Measurements from ENCODE around the gene ATP2B2. TPM values are rescaled to one million over a fixed set of nuclear protein-coding genes. Genes with fewer than 3 reads are reported as not detected.

The ATP2B2 gene
- total and polyA plus RNA-seq, 2 of the 8 experiments (the other 6 are each of a cell fraction or from before 2014, with no cell fraction given): 0.14 to 1.2 TPM

- TF ChIP-seq EP300 (IDR thresholded peaks at IDR 0.05; ENCODE audit: borderline replicate concordance in 1 of 2, low read depth in 2 of 2, low read length in 2 of 2) (no peak), RNF2 (IDR thresholded peaks at IDR 0.05; ENCODE audit: borderline replicate concordance, low read depth, low read length, missing control alignments, poor library complexity, severe bottlenecking) (no peak), BRCA1 (IDR thresholded peaks at IDR 0.05; ENCODE audit: low read depth, low read length) (no peak), CHD7 (IDR thresholded peaks at IDR 0.05; ENCODE audit: insufficient replicate concordance, low read length) (no peak)
- TF ChIP-seq, protein P1, sequence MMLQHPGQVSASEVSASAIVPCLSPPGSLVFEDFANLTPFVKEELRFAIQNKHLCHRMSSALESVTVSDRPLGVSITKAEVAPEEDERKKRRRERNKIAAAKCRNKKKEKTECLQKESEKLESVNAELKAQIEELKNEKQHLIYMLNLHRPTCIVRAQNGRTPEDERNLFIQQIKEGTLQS (IDR thresholded peaks at IDR 0.05; ENCODE audit: insufficient read depth, low read depth, low read length): no peak
These were observed 117.3 kb downstream of the ATP2B2 start (continued) for GRCh38 chr3:10387881-10388609.

Data from H1 (cell line).